GM12878 (cell line): ENCODE data around the gene RAB26. TPM values are rescaled to one million over a fixed set of nuclear protein-coding genes. Genes with fewer than 3 reads are reported as not detected.
"Not testable (repeated sequence)": the region's sequence is repeated elsewhere in the genome, so short reads cannot be mapped to it uniquely, and the experiment has no call there.

Experiments used
- ATAC-seq: fragments of 200-7000 bp; cut with Tn5 transposase; 3 replicates; pipeline ENCODE4 v1.9.1; 2020; ENCODE audit warnings: mild to moderate bottlenecking, moderate library complexity
- BruUV-seq: library from RNA; stranded (reverse); fragments of 400-500 nt; replicated peaks from 2 replicates; lab custom pipeline; 2021; lab: Mats Ljungman, UMichigan
- CTCF ChIA-PET: fragments of 300-600 bp; sonication (Branson Sonifier 250); formaldehyde crosslinking; extraction: SDS; loops from one replicate; lab custom pipeline; 2021; ENCODE audit warnings: inconsistent platforms; lab: Yijun Ruan, JAX
- POLR2A ChIA-PET: fragments of 350-600 bp; formaldehyde crosslinking; extraction: SDS; loops from one replicate; lab custom pipeline; 2021; ENCODE audit warnings: inconsistent platforms; lab: Charles Lee
- RAD21 ChIA-PET: fragments of 300-600 bp; sonication (Branson Sonifier 250); formaldehyde crosslinking; loops from one replicate; lab custom pipeline; 2023; ENCODE audit warnings: antibody characterized with exemption; ENCODE audit not compliant: unreplicated experiment; lab: Charles Lee
- SMC1A ChIA-PET: fragments of 300-600 bp; sonication (Branson Sonifier 250); formaldehyde crosslinking; loops from one replicate; lab custom pipeline; 2023; ENCODE audit not compliant: unreplicated experiment, uncharacterized antibody; lab: Charles Lee
- DNase-seq: peaks from one replicate; pipeline ENCODE4 v3.0.0-alpha.2; 2011; ENCODE audit warnings: low read depth, low spot score
- FAIRE-seq: peaks from 3 replicates; lab custom pipeline; 2011; peaks lifted over from hg19 to GRCh38; lab: Jason Lieb, UNC
- H2AFZ ChIP-seq: 2 replicates; pipeline ENCODE4 v1.6.0; 2011; ENCODE audit warnings: low read depth, low read length, control low read depth; ENCODE audit not compliant: control insufficient read depth
- H3K27ac ChIP-seq: 2 replicates; pipeline ENCODE4 v1.5.1; 2011; ENCODE audit warnings: control low read depth; ENCODE audit not compliant: control insufficient read depth, insufficient read depth
- H3K27me3 ChIP-seq, 2 experiments: replicated peaks in 1 of 2; 2 replicates each; pipeline versions ENCODE4 v1.6.0 to v1.6.1; 2011; ENCODE audit warnings: low read length in 1 of 2; ENCODE audit not compliant: control insufficient read depth in 2 of 2, insufficient read depth in 2 of 2
- H3K36me3 ChIP-seq, 2 experiments: 2 replicates each; pipeline ENCODE4 v1.5.1; 2011; ENCODE audit warnings: low read length in 1 of 2; ENCODE audit not compliant: control insufficient read depth in 2 of 2, insufficient read depth in 2 of 2
- H3K4me1 ChIP-seq: 2 replicates; pipeline ENCODE4 v1.6.1; 2011; ENCODE audit warnings: mild to moderate bottlenecking, low read length, moderate library complexity, mixed read lengths; ENCODE audit not compliant: control insufficient read depth, insufficient read depth
- H3K4me2 ChIP-seq: 2 replicates; pipeline ENCODE4 v1.6.0; 2011; ENCODE audit warnings: control low read depth; ENCODE audit not compliant: control insufficient read depth, insufficient read depth
- H3K4me3 ChIP-seq: fragments of 200-600 bp; sonication (generic); 2 replicates; pipeline ENCODE4 v1.5.1; 2016
- H3K79me2 ChIP-seq: 2 replicates; pipeline ENCODE4 v1.6.0; 2011; ENCODE audit warnings: low read length; ENCODE audit not compliant: control insufficient read depth, insufficient read depth
- H3K9ac ChIP-seq: 2 replicates; pipeline ENCODE4 v1.8.0; 2011; ENCODE audit warnings: low read length, control low read depth, mixed read lengths; ENCODE audit not compliant: control insufficient read depth, insufficient read depth
- H3K9me3 ChIP-seq: replicated peaks from 3 replicates; pipeline ENCODE4 v1.5.1; 2011; ENCODE audit warnings: mild to moderate bottlenecking, low read length; ENCODE audit not compliant: control insufficient read depth, insufficient read depth
- H4K20me1 ChIP-seq: 2 replicates; pipeline ENCODE4 v1.6.0; 2011; ENCODE audit not compliant: control insufficient read depth, insufficient read depth
- CEBPB ChIP-seq, 2 experiments: fragments of 150-350 bp in 1 of 2; IDR thresholded peaks; 2 replicates each; pipeline ENCODE4 v1.6.1; 2012 to 2014; ENCODE audit warnings: low read depth in 2 of 2, low read length in 2 of 2, borderline replicate concordance in 1 of 2, inconsistent platforms in 1 of 2
- RBBP5 ChIP-seq: fragments of 200-600 bp; sonication (generic); conservative IDR thresholded peaks from 2 replicates; pipeline ENCODE4 v1.6.1; 2016
- WGBS: methylation state at CpG from one replicate; pipeline ENCODE4 v1.1.6; 2016; ENCODE audit warnings: low lambda C conversion rate; ENCODE audit not compliant: insufficient replicate concordance, insufficient coverage; ENCODE audit errors: missing lambda C conversion rate; 5-methylcytosine and 5-hydroxymethylcytosine counted together
- in situ Hi-C: fragments of 300-500 bp; cut with MboI; formaldehyde crosslinking; loops from 9 replicates; pipeline ENCODE4 v1.14.3; 2018; ENCODE audit warnings: mixed read lengths
- intact Hi-C: fragments of 100-400 bp; cut with micrococcal nuclease; formaldehyde crosslinking; loops from one replicate; pipeline ENCODE4 v1.14.2; 2022; ENCODE audit not compliant: unreplicated experiment
- microRNA counts: library from miRNA; unstranded; fragments of <30 nt; microRNA quantifications from one replicate; lab custom pipeline; 2016
- microRNA-seq: library from miRNA; unstranded; fragments of <30 nt; microRNA quantifications from one replicate; pipeline ENCODE4, GENCODE V29; 2018
- polyA plus RNA-seq, 11 experiments: library from polyadenylated mRNA; depleted of rRNA in 4 of 11; unstranded in 6 of 11; stranded (reverse) in 5 of 11; fragments of >200 nt; fragmentation: Nextera tagmentation in 4 of 11; fragmentation: Illumina TruSeq in 1 of 11; extraction: Ambion mirVana in 4 of 11; extraction: Trizol in 1 of 11; gene quantifications; 1 replicate in 1 of 11; 2 replicates in 10 of 11; pipeline versions ENCODE4 v1.2.1 to v1.2.3, GENCODE V29; 2011 to 2016; ENCODE audit warnings: inconsistent platforms in 2 of 11, missing spikeins in 2 of 11, low read depth in 1 of 11
- small RNA-seq: library from RNA; depleted of rRNA; stranded (forward); fragments of <200 nt; gene quantifications from one replicate; pipeline ENCODE3, GENCODE V24; 2014
- total RNA-seq, 4 experiments: library from RNA; depleted of rRNA in 3 of 4; stranded (reverse); fragments of >200 nt in 3 of 4; fragmentation: Illumina TruSeq in 1 of 4; extraction: Trizol in 1 of 4; gene quantifications; 2 replicates each; pipeline versions ENCODE4 v1.2.1 to v1.2.3, GENCODE V29; 2013 to 2021
- TF ChIP-seq, protein P1 (sequence below): fragments of 150-350 bp; IDR thresholded peaks from 2 replicates; pipeline ENCODE4 v1.6.1; 2016; ENCODE audit warnings: low read depth, low read length

Gene RAB26
- total and polyA plus RNA-seq, 10 of the 15 experiments (the other 5 are each of a cell fraction or from before 2014, with no cell fraction given), result 0.13 to 4.5 (median 0.33) TPM; not detected in 1

DNA sequence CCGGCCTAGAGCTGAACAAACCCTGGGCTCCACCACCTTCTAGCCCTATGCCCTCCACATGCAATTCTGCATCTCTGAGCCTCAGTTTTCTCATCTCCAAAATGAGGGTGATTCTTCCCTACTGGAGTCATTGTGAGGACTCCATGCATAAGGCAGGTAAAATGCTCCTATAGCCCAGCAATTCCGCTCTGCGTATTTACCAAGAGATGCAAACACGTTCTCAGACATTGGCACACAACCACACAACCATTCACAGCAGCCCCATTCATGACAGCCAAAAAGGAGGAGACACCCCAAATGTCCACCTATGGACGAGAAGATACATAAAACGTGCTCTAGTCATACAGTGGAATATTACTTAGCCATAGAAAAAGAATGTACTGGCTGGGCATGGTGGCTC, 51.9 kb downstream of the RAB26 start (continued):
- TF ChIP-seq, protein P1, sequence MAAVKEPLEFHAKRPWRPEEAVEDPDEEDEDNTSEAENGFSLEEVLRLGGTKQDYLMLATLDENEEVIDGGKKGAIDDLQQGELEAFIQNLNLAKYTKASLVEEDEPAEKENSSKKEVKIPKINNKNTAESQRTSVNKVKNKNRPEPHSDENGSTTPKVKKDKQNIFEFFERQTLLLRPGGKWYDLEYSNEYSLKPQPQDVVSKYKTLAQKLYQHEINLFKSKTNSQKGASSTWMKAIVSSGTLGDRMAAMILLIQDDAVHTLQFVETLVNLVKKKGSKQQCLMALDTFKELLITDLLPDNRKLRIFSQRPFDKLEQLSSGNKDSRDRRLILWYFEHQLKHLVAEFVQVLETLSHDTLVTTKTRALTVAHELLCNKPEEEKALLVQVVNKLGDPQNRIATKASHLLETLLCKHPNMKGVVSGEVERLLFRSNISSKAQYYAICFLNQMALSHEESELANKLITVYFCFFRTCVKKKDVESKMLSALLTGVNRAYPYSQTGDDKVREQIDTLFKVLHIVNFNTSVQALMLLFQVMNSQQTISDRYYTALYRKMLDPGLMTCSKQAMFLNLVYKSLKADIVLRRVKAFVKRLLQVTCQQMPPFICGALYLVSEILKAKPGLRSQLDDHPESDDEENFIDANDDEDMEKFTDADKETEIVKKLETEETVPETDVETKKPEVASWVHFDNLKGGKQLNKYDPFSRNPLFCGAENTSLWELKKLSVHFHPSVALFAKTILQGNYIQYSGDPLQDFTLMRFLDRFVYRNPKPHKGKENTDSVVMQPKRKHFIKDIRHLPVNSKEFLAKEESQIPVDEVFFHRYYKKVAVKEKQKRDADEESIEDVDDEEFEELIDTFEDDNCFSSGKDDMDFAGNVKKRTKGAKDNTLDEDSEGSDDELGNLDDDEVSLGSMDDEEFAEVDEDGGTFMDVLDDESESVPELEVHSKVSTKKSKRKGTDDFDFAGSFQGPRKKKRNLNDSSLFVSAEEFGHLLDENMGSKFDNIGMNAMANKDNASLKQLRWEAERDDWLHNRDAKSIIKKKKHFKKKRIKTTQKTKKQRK, result no peak
- TF ChIP-seq RBBP5 (no peak), CEBPB (IDR thresholded peaks at IDR 0.05; ENCODE audit: borderline replicate concordance in 1 of 2, low read depth in 2 of 2, low read length in 2 of 2) (no peak)
- TF ChIP-seq, all 136 proteins: peak for 0

DNA sequence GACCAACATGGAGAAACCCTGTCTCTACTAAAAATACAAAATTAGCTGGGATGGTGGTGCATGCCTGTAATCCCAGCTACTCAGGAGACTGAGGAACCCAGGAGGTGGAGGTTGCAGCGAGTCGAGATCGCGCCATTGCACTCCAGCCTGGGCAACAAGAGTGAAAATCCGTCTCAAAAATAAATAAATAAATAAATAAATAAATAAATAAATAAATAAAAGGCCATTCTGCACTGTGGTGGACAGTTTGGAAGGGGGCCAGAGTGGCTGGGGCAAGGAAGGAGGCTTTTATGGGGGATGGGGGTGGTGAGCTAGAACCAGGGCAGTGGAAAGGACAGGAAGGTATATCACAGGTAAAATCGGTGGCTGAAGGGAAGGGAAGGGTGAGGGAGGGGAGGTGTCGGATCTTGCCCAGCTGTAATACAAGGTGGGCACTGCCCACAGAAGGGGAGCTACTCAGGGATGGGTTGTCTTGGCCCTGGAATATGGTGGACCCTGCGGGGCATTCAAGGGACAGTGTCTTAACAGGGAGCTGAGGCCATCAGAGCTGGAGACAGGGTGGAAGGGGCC, 54.8 kb downstream of the RAB26 start:
- H3K27ac ChIP-seq, FAIRE-seq, H3K4me1 ChIP-seq, CTCF ChIA-PET, H3K9me3 ChIP-seq, H4K20me1 ChIP-seq, H3K4me2 ChIP-seq, BruUV-seq, H2AFZ ChIP-seq, DNase-seq, H3K4me3 ChIP-seq, ATAC-seq, intact Hi-C loops, H3K36me3 ChIP-seq, H3K9ac ChIP-seq, in situ Hi-C loops, H3K27me3 ChIP-seq, SMC1A ChIA-PET: not testable (repeated sequence)
- ChIA-PET POLR2A (interaction anchor here (0.6 to 0.7 kb wide), 2 partner anchors 43 to 144 kb away, joined by 3 to 5 read pairs; no protein-coding TSS in a partner anchor), RAD21 (interaction anchor here (0.6 kb wide), 1 partner anchor 255 kb away, joined by 4 read pairs; no protein-coding TSS in a partner anchor)
- H3K79me2 ChIP-seq, result peaks cover 20% of the 10 kb centered on the region
- WGBS, result 73% methylated on average over 7 of the region's 8 CpGs

MicroRNAs encoded within 50 kb of the gene (microRNA counts, 767-probe panel; counts per million panel counts)
- microRNA hsa-miR-3180 (lab: Ali Mortazavi, UCI), result 55.3 counts per million
- 2,848 counts per million, percentile 86 among the panel's probes with 10 or more counts for microRNA hsa-miR-4516 (lab: Ali Mortazavi, UCI)

Small RNAs within 50 kb of the gene (microRNA-seq; reads per million reads assigned to microRNA genes)
- gene MIR3180-5 (not detected), gene MIR4516 (not detected), gene MIR6511B1 (not detected)

Small RNAs within 50 kb of the gene (small RNA-seq; reads per million reads assigned to genes)
- gene MIR3180-5 (not detected), gene MIR4516 (not detected), gene RF00019 (not detected), gene SNORD60 (not detected)

Other genes starting within 250 kb of the RAB26 start
Only the 7 nearest of the 26 such genes appear.
- gene PKD1, start 12.7 kb upstream of the RAB26 start, total RNA-seq (2014; rRNA removed), result 19.6 and 22.9 TPM in 2 replicates
- 6.9 and 7.5 TPM in 2 replicates for gene PKD1, start 12.7 kb upstream of the RAB26 start, total RNA-seq (2014; rRNA removed; fragmentation: Illumina TruSeq; extraction: Trizol)
- gene PKD1, start 12.7 kb upstream of the RAB26 start, total RNA-seq (2021), result 44.9 and 62.0 TPM in 2 replicates
- gene PKD1, start 12.7 kb upstream of the RAB26 start, polyA plus RNA-seq (2011; rRNA removed), result 3.7 and 9.0 TPM in 2 replicates
- 0.36 and 3.9 TPM in 2 replicates for gene PKD1, start 12.7 kb upstream of the RAB26 start, polyA plus RNA-seq (2014; fragmentation: Illumina TruSeq; extraction: Trizol)
- under 1 TPM; 0.11 to 0.35 TPM for gene PKD1, start 12.7 kb upstream of the RAB26 start, polyA plus RNA-seq (2014; fragmentation: Nextera tagmentation; extraction: Ambion mirVana)
- 48.2 and 49.7 TPM in 2 replicates for gene PKD1, start 12.7 kb upstream of the RAB26 start, polyA plus RNA-seq (2014; rRNA removed)
- 1 to 10 TPM; 2.9 to 5.2 TPM for gene PKD1, start 12.7 kb upstream of the RAB26 start, polyA plus RNA-seq (2016; fragmentation: Nextera tagmentation; extraction: Ambion mirVana)
- gene TRAF7, start 7.2 kb downstream of the RAB26 start, total RNA-seq (2014; rRNA removed), result 36.9 and 44.6 TPM in 2 replicates
- gene TRAF7, start 7.2 kb downstream of the RAB26 start, total RNA-seq (2014; rRNA removed; fragmentation: Illumina TruSeq; extraction: Trizol), result 23.2 and 26.3 TPM in 2 replicates
- gene TRAF7, start 7.2 kb downstream of the RAB26 start, total RNA-seq (2021), result 82.6 and 87.0 TPM in 2 replicates
- 23.5 and 46.7 TPM in 2 replicates for gene TRAF7, start 7.2 kb downstream of the RAB26 start, polyA plus RNA-seq (2011; rRNA removed)
- 16.8 and 19.4 TPM in 2 replicates for gene TRAF7, start 7.2 kb downstream of the RAB26 start, polyA plus RNA-seq (2014; fragmentation: Illumina TruSeq; extraction: Trizol)
- gene TRAF7, start 7.2 kb downstream of the RAB26 start, polyA plus RNA-seq (2014; fragmentation: Nextera tagmentation; extraction: Ambion mirVana), result 1 to 10 TPM in 1 of 2 experiments, under 1 TPM in 1; 0.61 to 2.1 TPM
- gene TRAF7, start 7.2 kb downstream of the RAB26 start, polyA plus RNA-seq (2014; rRNA removed), result 44.4 and 50.3 TPM in 2 replicates
- 10 to 100 TPM; 29.8 to 30.2 TPM for gene TRAF7, start 7.2 kb downstream of the RAB26 start, polyA plus RNA-seq (2016; fragmentation: Nextera tagmentation; extraction: Ambion mirVana)
- gene CASKIN1, start 48.0 kb downstream of the RAB26 start, total RNA-seq (2014; rRNA removed), result 0.05 and 0.11 TPM in 2 replicates
- gene CASKIN1, start 48.0 kb downstream of the RAB26 start, total RNA-seq (2014; rRNA removed; fragmentation: Illumina TruSeq; extraction: Trizol), result not detected in 2 replicates
- gene CASKIN1, start 48.0 kb downstream of the RAB26 start, total RNA-seq (2021), result 0.33 and 0.53 TPM in 2 replicates
- gene CASKIN1, start 48.0 kb downstream of the RAB26 start, polyA plus RNA-seq (2011; rRNA removed), result 0.03 TPM in 2 replicates
- not detected in 2 replicates for gene CASKIN1, start 48.0 kb downstream of the RAB26 start, polyA plus RNA-seq (2014; fragmentation: Illumina TruSeq; extraction: Trizol)
- gene CASKIN1, start 48.0 kb downstream of the RAB26 start, polyA plus RNA-seq (2014; fragmentation: Nextera tagmentation; extraction: Ambion mirVana), result under 1 TPM in 1 of 2 experiments, not detected in 1; 0.08 TPM
- gene CASKIN1, start 48.0 kb downstream of the RAB26 start, polyA plus RNA-seq (2014; rRNA removed), result 0.15 and 0.32 TPM in 2 replicates
- not detected for gene CASKIN1, start 48.0 kb downstream of the RAB26 start, polyA plus RNA-seq (2016; fragmentation: Nextera tagmentation; extraction: Ambion mirVana)
- gene MLST8, start 56.8 kb downstream of the RAB26 start, total RNA-seq (2014; rRNA removed), result 72.0 and 80.9 TPM in 2 replicates
- 9.8 and 11.0 TPM in 2 replicates for gene MLST8, start 56.8 kb downstream of the RAB26 start, total RNA-seq (2014; rRNA removed; fragmentation: Illumina TruSeq; extraction: Trizol)
- gene MLST8, start 56.8 kb downstream of the RAB26 start, total RNA-seq (2021), result 73.7 and 75.4 TPM in 2 replicates
- 22.4 and 53.0 TPM in 2 replicates for gene MLST8, start 56.8 kb downstream of the RAB26 start, polyA plus RNA-seq (2011; rRNA removed)
- gene MLST8, start 56.8 kb downstream of the RAB26 start, polyA plus RNA-seq (2014; fragmentation: Illumina TruSeq; extraction: Trizol), result 5.7 and 29.1 TPM in 2 replicates
- gene MLST8, start 56.8 kb downstream of the RAB26 start, polyA plus RNA-seq (2014; fragmentation: Nextera tagmentation; extraction: Ambion mirVana), result 1 to 10 TPM; 1.0 to 6.3 TPM
- gene MLST8, start 56.8 kb downstream of the RAB26 start, polyA plus RNA-seq (2014; rRNA removed), result 114 and 124 TPM in 2 replicates
- 100 to 1,000 TPM; 111 to 114 TPM for gene MLST8, start 56.8 kb downstream of the RAB26 start, polyA plus RNA-seq (2016; fragmentation: Nextera tagmentation; extraction: Ambion mirVana)
- gene BRICD5, start 62.2 kb downstream of the RAB26 start, total RNA-seq (2014; rRNA removed), result 9.1 and 9.6 TPM in 2 replicates
- gene BRICD5, start 62.2 kb downstream of the RAB26 start, total RNA-seq (2014; rRNA removed; fragmentation: Illumina TruSeq; extraction: Trizol), result 1.5 and 2.7 TPM in 2 replicates
- gene BRICD5, start 62.2 kb downstream of the RAB26 start, total RNA-seq (2021), result 5.3 and 5.8 TPM in 2 replicates
- 0.66 and 1.5 TPM in 2 replicates for gene BRICD5, start 62.2 kb downstream of the RAB26 start, polyA plus RNA-seq (2011; rRNA removed)
- 1.5 TPM in 1 of 2 replicates, not detected in the other for gene BRICD5, start 62.2 kb downstream of the RAB26 start, polyA plus RNA-seq (2014; fragmentation: Illumina TruSeq; extraction: Trizol)
- gene BRICD5, start 62.2 kb downstream of the RAB26 start, polyA plus RNA-seq (2014; fragmentation: Nextera tagmentation; extraction: Ambion mirVana), result under 1 TPM in 1 of 2 experiments, not detected in 1; 0.58 TPM
- gene BRICD5, start 62.2 kb downstream of the RAB26 start, polyA plus RNA-seq (2014; rRNA removed), result 7.5 and 11.6 TPM in 2 replicates
- gene BRICD5, start 62.2 kb downstream of the RAB26 start, polyA plus RNA-seq (2016; fragmentation: Nextera tagmentation; extraction: Ambion mirVana), result 1 to 10 TPM in 1 of 2 experiments, under 1 TPM in 1; 0.84 to 1.1 TPM
- gene PGP, start 66.2 kb downstream of the RAB26 start, total RNA-seq (2014; rRNA removed), result 22.4 and 25.4 TPM in 2 replicates
- gene PGP, start 66.2 kb downstream of the RAB26 start, total RNA-seq (2014; rRNA removed; fragmentation: Illumina TruSeq; extraction: Trizol), result 9.4 and 10.8 TPM in 2 replicates
- gene PGP, start 66.2 kb downstream of the RAB26 start, total RNA-seq (2021), result 25.7 and 26.1 TPM in 2 replicates
- gene PGP, start 66.2 kb downstream of the RAB26 start, polyA plus RNA-seq (2011; rRNA removed), result 4.1 and 6.4 TPM in 2 replicates
- gene PGP, start 66.2 kb downstream of the RAB26 start, polyA plus RNA-seq (2014; fragmentation: Illumina TruSeq; extraction: Trizol), result 2.2 and 5.6 TPM in 2 replicates
- gene PGP, start 66.2 kb downstream of the RAB26 start, polyA plus RNA-seq (2014; fragmentation: Nextera tagmentation; extraction: Ambion mirVana), result 1 to 10 TPM in 1 of 2 experiments, under 1 TPM in 1; 0.42 to 5.0 TPM
- 28.0 and 34.9 TPM in 2 replicates for gene PGP, start 66.2 kb downstream of the RAB26 start, polyA plus RNA-seq (2014; rRNA removed)
- 10 to 100 TPM; 13.4 to 25.4 TPM for gene PGP, start 66.2 kb downstream of the RAB26 start, polyA plus RNA-seq (2016; fragmentation: Nextera tagmentation; extraction: Ambion mirVana)
- gene E4F1, start 75.0 kb downstream of the RAB26 start, total RNA-seq (2014; rRNA removed), result 26.0 and 36.5 TPM in 2 replicates
- 6.0 and 6.9 TPM in 2 replicates for gene E4F1, start 75.0 kb downstream of the RAB26 start, total RNA-seq (2014; rRNA removed; fragmentation: Illumina TruSeq; extraction: Trizol)
- gene E4F1, start 75.0 kb downstream of the RAB26 start, total RNA-seq (2021), result 27.8 and 33.2 TPM in 2 replicates
- 3.1 and 10.8 TPM in 2 replicates for gene E4F1, start 75.0 kb downstream of the RAB26 start, polyA plus RNA-seq (2011; rRNA removed)
- gene E4F1, start 75.0 kb downstream of the RAB26 start, polyA plus RNA-seq (2014; fragmentation: Illumina TruSeq; extraction: Trizol), result 0.32 and 2.3 TPM in 2 replicates
- gene E4F1, start 75.0 kb downstream of the RAB26 start, polyA plus RNA-seq (2014; fragmentation: Nextera tagmentation; extraction: Ambion mirVana), result 1 to 10 TPM in 1 of 2 experiments, under 1 TPM in 1; 0.23 to 2.1 TPM
- 26.7 and 34.0 TPM in 2 replicates for gene E4F1, start 75.0 kb downstream of the RAB26 start, polyA plus RNA-seq (2014; rRNA removed)
- 10 to 100 TPM; 18.2 to 25.6 TPM for gene E4F1, start 75.0 kb downstream of the RAB26 start, polyA plus RNA-seq (2016; fragmentation: Nextera tagmentation; extraction: Ambion mirVana)